T-helper 17 cell (primary cell): ENCODE data around the gene CLDN15. TPM values are rescaled to one million over a fixed set of nuclear protein-coding genes. Genes with fewer than 3 reads are reported as not detected.

Experiments used
- ATAC-seq: fragments of 150-1000 bp; cut with Tn5 transposase; 2 replicates; pipeline ENCODE4 v1.10.0; 2021; ENCODE audit warnings: mild to moderate bottlenecking, moderate library complexity
- DNase-seq, 3 donors: peaks; one replicate each; pipeline versions ENCODE4 v3.0.0 to v3.0.0-alpha.2; 2020 to 2021
- H3K9me3 ChIP-seq: one replicate; pipeline ENCODE4 v1.7.0; 2013; ENCODE audit warnings: low read length, mild to moderate bottlenecking; ENCODE audit not compliant: control insufficient read depth, poor library complexity, severe bottlenecking
- H3K27ac Mint-ChIP-seq: one replicate; pipeline ENCODE4 v1.8.0; 2022; ENCODE audit warnings: mild to moderate bottlenecking, moderate library complexity, mixed read lengths
- H3K27me3 Mint-ChIP-seq: one replicate; pipeline ENCODE4 v1.8.0; 2022; ENCODE audit warnings: mixed read lengths
- H3K36me3 Mint-ChIP-seq: one replicate; pipeline ENCODE4 v1.8.0; 2022; ENCODE audit warnings: low read depth, mixed read lengths
- H3K4me1 Mint-ChIP-seq: one replicate; pipeline ENCODE4 v1.8.0; 2022; ENCODE audit warnings: mild to moderate bottlenecking, mixed read lengths
- H3K4me3 Mint-ChIP-seq: one replicate; pipeline ENCODE4 v1.8.0; 2022; ENCODE audit warnings: mild to moderate bottlenecking, moderate library complexity, mixed read lengths
- total RNA-seq, 4 donors: library from RNA in 2 of 4; stranded (reverse) in 2 of 4; gene quantifications; one replicate each; pipeline ENCODE4 v1.2.3 and lab custom pipeline; 2022 to 2026

The CLDN15 gene
- total RNA-seq, 2 donors from 2014 or later: 17.3 to 23.0 TPM

DNA sequence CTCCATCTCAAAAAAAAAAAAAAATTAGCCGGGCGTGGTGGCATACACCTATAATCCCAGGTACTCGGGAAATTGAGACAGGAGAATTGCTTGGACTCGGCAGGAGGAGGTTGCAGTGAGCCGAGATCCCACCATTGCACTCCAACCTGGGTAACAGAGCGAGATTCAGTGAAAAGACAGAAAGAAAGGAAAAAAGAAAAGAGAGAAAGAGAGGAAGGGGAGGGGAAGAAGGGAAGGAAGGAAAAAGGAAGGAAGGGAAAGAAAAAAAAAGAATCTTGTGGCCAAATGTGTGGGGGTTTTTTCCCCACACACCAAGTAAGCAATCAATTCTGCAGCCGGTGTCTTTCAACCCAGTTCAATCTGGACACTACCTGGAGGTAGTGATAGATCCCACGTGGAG lies 48.5 kb downstream of the CLDN15 start:
- Mint-ChIP-seq H3K4me3 (no peak overlapping the region), H3K4me1 (peaks cover 2% of the 10 kb centered on the region), H3K27ac (no peak overlapping the region), H3K27me3 (peaks cover 22% of the 10 kb centered on the region), H3K36me3 (peaks cover 2% of the 10 kb centered on the region)
- no peaks in the 10 kb centered on the region for H3K9me3 ChIP-seq
- no peak for ATAC-seq
- no peak for DNase-seq

- Mint-ChIP-seq H3K36me3 (peaks cover 3% of the 10 kb centered on the region), H3K27me3 (peaks cover 31% of the 10 kb centered on the region), H3K4me3 (no peak overlapping the region), H3K27ac (no peak overlapping the region), H3K4me1 (peaks cover 2% of the 10 kb centered on the region)
- DNase-seq (no peak), ATAC-seq (no peak)
- no peaks in the 10 kb centered on the region for H3K9me3 ChIP-seq
Observed at GRCh38 chr7:101186844-101187428, 50.7 kb downstream of the CLDN15 start.

GRCh38 chr7:101186194-101186593 lies 51.4 kb downstream of the CLDN15 start:
- Mint-ChIP-seq H3K4me1 (peaks cover 2% of the 10 kb centered on the region), H3K36me3 (peaks cover 4% of the 10 kb centered on the region), H3K27me3 (peaks cover 34% of the 10 kb centered on the region), H3K27ac (no peak overlapping the region), H3K4me3 (no peak overlapping the region)
- DNase-seq (no peak), ATAC-seq (no peak)
- H3K9me3 ChIP-seq: no peaks in the 10 kb centered on the region

DNA sequence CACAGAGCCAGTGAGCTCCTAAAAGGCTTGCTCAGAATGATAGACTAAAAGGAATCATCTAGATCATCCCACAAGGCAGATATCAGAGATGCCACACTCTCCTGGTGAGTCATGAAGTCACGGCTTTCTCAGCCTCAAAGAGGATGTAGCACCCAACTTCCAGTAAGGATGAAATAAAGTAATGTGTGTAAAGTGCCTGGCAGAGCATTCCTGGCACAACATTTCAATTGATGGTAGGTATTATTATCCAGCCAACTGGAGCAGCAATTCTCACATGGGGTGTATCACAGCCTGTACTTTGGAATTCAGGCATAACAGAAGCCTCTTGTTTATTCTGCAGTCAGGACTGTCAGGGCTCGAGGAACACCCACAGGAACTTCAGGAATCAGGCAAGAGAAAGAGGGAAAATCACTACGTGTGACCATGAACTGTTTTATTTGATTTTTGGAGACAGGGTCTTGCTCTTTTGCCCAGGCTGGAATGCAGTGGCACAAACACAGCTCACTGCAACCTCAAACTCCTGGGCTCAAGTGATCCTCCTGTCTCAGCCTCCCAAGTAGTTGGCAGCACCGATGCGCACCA lies 52.3 kb downstream of the CLDN15 start:
- H3K36me3 Mint-ChIP-seq: peaks cover 8% of the 10 kb centered on the region
- DNase-seq (no peak), ATAC-seq (no peak)
- H3K27me3 Mint-ChIP-seq: peaks cover 42% of the 10 kb centered on the region
- no peak overlapping the region for H3K4me3 Mint-ChIP-seq
- no peaks in the 10 kb centered on the region for H3K9me3 ChIP-seq
- H3K27ac Mint-ChIP-seq: no peak overlapping the region
- peaks cover 2% of the 10 kb centered on the region for H3K4me1 Mint-ChIP-seq

Other genes starting within 250 kb of the CLDN15 start
- not detected for gene MUC17, start 217.7 kb downstream of the CLDN15 start, total RNA-seq
- 10 to 100 TPM; 38.4 to 46.6 TPM for gene TRIM56, start 152.3 kb downstream of the CLDN15 start, total RNA-seq
- 1 to 10 TPM in 1 of 2 donors, under 1 TPM in 1; 0.32 to 2.5 TPM for gene SERPINE1, start 110.7 kb downstream of the CLDN15 start, total RNA-seq
- gene AP1S1, start 83.3 kb downstream of the CLDN15 start, total RNA-seq: 10 to 100 TPM in 1 of 2 donors, 1 to 10 TPM in 1; 9.7 to 11.7 TPM
- gene VGF, start 72.2 kb downstream of the CLDN15 start, total RNA-seq: not detected
- gene NAT16, start 57.5 kb downstream of the CLDN15 start, total RNA-seq: not detected
- not detected for gene MOGAT3, start 36.8 kb downstream of the CLDN15 start, total RNA-seq
- gene PLOD3, start 20.2 kb downstream of the CLDN15 start, total RNA-seq: 10 to 100 TPM; 39.0 to 44.7 TPM
- 10 to 100 TPM; 38.7 to 42.4 TPM for gene ZNHIT1, start 19.6 kb downstream of the CLDN15 start, total RNA-seq
- 10 to 100 TPM; 80.5 to 90.7 TPM for gene FIS1, start 7.3 kb upstream of the CLDN15 start, total RNA-seq
- 1 to 10 TPM; 5.2 to 6.0 TPM for gene IFT22, start 84.0 kb upstream of the CLDN15 start, total RNA-seq
- gene COL26A1, start 125.1 kb upstream of the CLDN15 start, total RNA-seq: not detected